GM23338 (cell line): Measurements from ENCODE around the gene RPTOR.

Experiments
- CREB1 ChIP-seq: fragments of 250-450 bp; sonication (Bioruptor Pico); IDR thresholded peaks from 2 replicates; pipeline ENCODE4 v1.5.0; 2020; ENCODE audit warnings: low read depth, mild to moderate bottlenecking, moderate library complexity
- CTCF ChIP-seq, 2 experiments: fragments of 200-600 bp in 1 of 2; sonication (generic) in 1 of 2; conservative IDR thresholded peaks; 2 replicates each; pipeline versions ENCODE4 v1.5.1 to v1.6.1; 2016 to 2017; ENCODE audit warnings: antibody characterized with exemption in 2 of 2, low read depth in 2 of 2, mild to moderate bottlenecking in 2 of 2, moderate library complexity in 1 of 2
- EZH2 ChIP-seq: fragments of 200-600 bp; sonication (generic); IDR thresholded peaks from one replicate; pipeline ENCODE4 v1.8.0; 2017; ENCODE audit warnings: antibody characterized with exemption, mild to moderate bottlenecking, low read depth; ENCODE audit not compliant: unreplicated experiment
- EZH2phosphoT487 ChIP-seq: fragments of 200-600 bp; sonication (generic); IDR thresholded peaks from one replicate; pipeline ENCODE4 v1.8.1; 2018; ENCODE audit warnings: antibody characterized with exemption; ENCODE audit not compliant: unreplicated experiment
- JUNB ChIP-seq: IDR thresholded peaks from one replicate; pipeline ENCODE4 v1.6.1; 2016; ENCODE audit warnings: antibody characterized with exemption; ENCODE audit not compliant: unreplicated experiment
- NANOG ChIP-seq: IDR thresholded peaks from 2 replicates; pipeline ENCODE4 v1.6.1; 2016; ENCODE audit warnings: antibody characterized with exemption, borderline replicate concordance
- POLR2AphosphoS5 ChIP-seq: IDR thresholded peaks from 2 replicates; pipeline ENCODE4 v1.6.1; 2016; ENCODE audit warnings: antibody characterized with exemption, low read depth
- REST ChIP-seq: IDR thresholded peaks from one replicate; pipeline ENCODE4 v1.6.1; 2018; ENCODE audit warnings: antibody characterized with exemption; ENCODE audit not compliant: unreplicated experiment
- ZNF114 ChIP-seq: fragments of 250-450 bp; sonication (Bioruptor Pico); IDR thresholded peaks from 2 replicates; pipeline ENCODE4 v1.5.0; 2020; ENCODE audit warnings: mild to moderate bottlenecking, moderate library complexity
- ZNF462 ChIP-seq: fragments of 250-450 bp; sonication (Bioruptor Pico); IDR thresholded peaks from 2 replicates; pipeline ENCODE4 v1.5.0; 2020; ENCODE audit warnings: mild to moderate bottlenecking, moderate library complexity

GRCh38 chr17:80929449-80929848, 384.8 kb downstream of the RPTOR start:
- no peak for TF ChIP-seq CTCF (conservative IDR thresholded peaks at IDR 0.05; ENCODE audit: low read depth in 2 of 2)
- no peak for TF ChIP-seq EZH2
- TF ChIP-seq POLR2AphosphoS5, result no peak
- no peak for TF ChIP-seq CREB1 (CRISPR knock-in tag)
- TF ChIP-seq REST, result no peak
- no peak for TF ChIP-seq EZH2phosphoT487
- no peak for TF ChIP-seq NANOG
- TF ChIP-seq ZNF462, result no peak
- TF ChIP-seq JUNB, result no peak
- no peak for TF ChIP-seq ZNF114 (CRISPR knock-in tag)
